NCI-H2171 treated with DMSO at 0.1 percent for 48 hours (cell line): ENCODE measurements around the gene TEX36.
"Not testable (repeated sequence)": the region's sequence is repeated elsewhere in the genome, so short reads cannot be mapped to it uniquely, and the experiment has no call there.

Experiments used
- DNase-seq: peaks from one replicate; lab custom pipeline; 2025; lab: John Stamatoyannopoulos, UW

Gene TEX36

GRCh38 chr10:125631806-125632205 lies 51.2 kb downstream of the TEX36 start:
- no peak for DNase-seq

- peak; percentile 56 for DNase-seq
Observed at GRCh38 chr10:125629758-125630376, 53.1 kb downstream of the TEX36 start.

- DNase-seq = peak; percentile 39
Observed at GRCh38 chr10:125628104-125629049, 54.6 kb downstream of the TEX36 start.

GRCh38 chr10:125627646-125628045 lies 55.3 kb downstream of the TEX36 start:
- DNase-seq = no peak

- no peak for DNase-seq
Observed at GRCh38 chr10:125626671-125627070, 56.3 kb downstream of the TEX36 start.

- DNase-seq = no peak
Observed at GRCh38 chr10:125625586-125625985, 57.4 kb downstream of the TEX36 start.

- no peak for DNase-seq
Observed at GRCh38 chr10:125624800-125625199, 58.2 kb downstream of the TEX36 start.

- no peak for DNase-seq
Observed at GRCh38 chr10:125621052-125621451, 61.9 kb downstream of the TEX36 start.

GRCh38 chr10:125620401-125620800 lies 62.6 kb downstream of the TEX36 start:
- no peak for DNase-seq

GRCh38 chr10:125613062-125613461 lies 69.9 kb downstream of the TEX36 start:
- not testable (repeated sequence) for DNase-seq

- DNase-seq = no peak
Observed at GRCh38 chr10:125611756-125612155, 71.2 kb downstream of the TEX36 start.

GRCh38 chr10:125611216-125611615 lies 71.7 kb downstream of the TEX36 start:
- no peak for DNase-seq

- no peak for DNase-seq
Observed at GRCh38 chr10:125609859-125610258, 73.1 kb downstream of the TEX36 start.

GRCh38 chr10:125608474-125608873 lies 74.5 kb downstream of the TEX36 start:
- DNase-seq = no peak

GRCh38 chr10:125607689-125608290 lies 75.2 kb downstream of the TEX36 start:
- DNase-seq = no peak

- DNase-seq = no peak
Observed at GRCh38 chr10:125606414-125607010, 76.5 kb downstream of the TEX36 start.
